ENCODE measurements around the gene MAPKAP1.

Gene MAPKAP1

GRCh38 chr9:125472926-125473701, 233.9 kb downstream of the MAPKAP1 start:
- DNase-seq: no peak

- no peak for DNase-seq
Observed at GRCh38 chr9:125472562-125472925, 234.5 kb downstream of the MAPKAP1 start.

GRCh38 chr9:125470767-125471580, 236.0 kb downstream of the MAPKAP1 start:
- DNase-seq: no peak

- no peak for DNase-seq
Observed at GRCh38 chr9:125470189-125470588, 236.8 kb downstream of the MAPKAP1 start.

- no peak for DNase-seq
Observed at GRCh38 chr9:125468646-125469045, 238.4 kb downstream of the MAPKAP1 start.

GRCh38 chr9:125467116-125467740, 239.8 kb downstream of the MAPKAP1 start:
- DNase-seq: no peak

- no peak for DNase-seq
Observed at GRCh38 chr9:125466411-125466810, 240.6 kb downstream of the MAPKAP1 start.

- DNase-seq: no peak
Observed at GRCh38 chr9:125464591-125465385, 242.2 kb downstream of the MAPKAP1 start.

GRCh38 chr9:125463926-125464325, 243.1 kb downstream of the MAPKAP1 start:
- no peak for DNase-seq

- no peak for DNase-seq
Observed at GRCh38 chr9:125462861-125463291, 244.1 kb downstream of the MAPKAP1 start.

GRCh38 chr9:125461636-125462190, 245.3 kb downstream of the MAPKAP1 start:
- DNase-seq: no peak

- DNase-seq: no peak
Observed at GRCh38 chr9:125460883-125461635, 245.9 kb downstream of the MAPKAP1 start.

GRCh38 chr9:125460346-125460745, 246.7 kb downstream of the MAPKAP1 start:
- DNase-seq: no peak

- DNase-seq: no peak
Observed at GRCh38 chr9:125457357-125457756, 249.7 kb downstream of the MAPKAP1 start.

GRCh38 chr9:125455876-125456275, 251.1 kb downstream of the MAPKAP1 start:
- DNase-seq: no peak

GRCh38 chr9:125455132-125455531, 251.9 kb downstream of the MAPKAP1 start:
- DNase-seq: no peak

GRCh38 chr9:125447202-125447802, 259.7 kb downstream of the MAPKAP1 start:
- no peak for DNase-seq

GRCh38 chr9:125446561-125447094, 260.4 kb downstream of the MAPKAP1 start:
- no peak for DNase-seq

GRCh38 chr9:125444956-125445506, 262.0 kb downstream of the MAPKAP1 start:
- no peak for DNase-seq

- no peak for DNase-seq
Observed at GRCh38 chr9:125444166-125444565, 262.8 kb downstream of the MAPKAP1 start.

- no peak for DNase-seq
Observed at GRCh38 chr9:125443367-125443766, 263.6 kb downstream of the MAPKAP1 start.
